ENCODE data around the gene DMC1.
A peak's percentile ranks its signal among the peaks of the same experiment; 100 is the strongest.
"Not testable (repeated sequence)": the region's sequence is repeated elsewhere in the genome, so short reads cannot be mapped to it uniquely, and the experiment has no call there.

DMC1 gene

GRCh38 chr22:38569972-38570778, at the start of gene DMC1:
TSS of gene DMC1 (minus strand) at chr22:38570183. CDS start at chr22:38568256, 1,927 bp downstream.
- peak; percentile 87 to 89 for ATAC-seq

- no peak for ATAC-seq
Measured at GRCh38 chr22:38618682-38619081, 48.7 kb upstream of the DMC1 start.

- no peak for ATAC-seq
Measured at GRCh38 chr22:38618258-38618657, 48.3 kb upstream of the DMC1 start.

GRCh38 chr22:38615064-38615405, 45.1 kb upstream of the DMC1 start:
- ATAC-seq: not testable (repeated sequence)

GRCh38 chr22:38614332-38615063, 44.5 kb upstream of the DMC1 start:
- ATAC-seq: no peak

GRCh38 chr22:38613588-38613987, 43.6 kb upstream of the DMC1 start:
- peak in 1 of 2 donors; percentile 64 for ATAC-seq

- ATAC-seq: no peak
Measured at GRCh38 chr22:38612217-38613006, 42.4 kb upstream of the DMC1 start.

GRCh38 chr22:38611559-38611958, 41.6 kb upstream of the DMC1 start:
- ATAC-seq: no peak

GRCh38 chr22:38610234-38610633, 40.3 kb upstream of the DMC1 start:
- no peak for ATAC-seq

- no peak for ATAC-seq
Measured at GRCh38 chr22:38608992-38609750, 39.2 kb upstream of the DMC1 start.

- no peak for ATAC-seq
Measured at GRCh38 chr22:38607680-38608079, 37.7 kb upstream of the DMC1 start.

- no peak for ATAC-seq
Measured at GRCh38 chr22:38602166-38602565, 32.2 kb upstream of the DMC1 start.

- no peak for ATAC-seq
Measured at GRCh38 chr22:38601221-38601764, 31.3 kb upstream of the DMC1 start.

GRCh38 chr22:38599466-38599865, 29.5 kb upstream of the DMC1 start:
- no peak for ATAC-seq

GRCh38 chr22:38582923-38583322, 12.9 kb upstream of the DMC1 start:
- ATAC-seq: not testable (repeated sequence)

GRCh38 chr22:38578505-38578904, 8.5 kb upstream of the DMC1 start:
- ATAC-seq: no peak

- no peak for ATAC-seq
Measured at GRCh38 chr22:38572065-38572464, 2.1 kb upstream of the DMC1 start.

- peak in 1 of 2 donors; percentile 4 for ATAC-seq
Measured at GRCh38 chr22:38570779-38571364, 889 bp upstream of the DMC1 start.

GRCh38 chr22:38569181-38569971, 607 bp downstream of the DMC1 start:
- ATAC-seq: no peak

GRCh38 chr22:38567531-38568285, 2.3 kb downstream of the DMC1 start:
- no peak for ATAC-seq

Data from activated CD4-positive, CD25-positive, alpha-beta regulatory T cell treated with anti-CD3 and anti-CD28 coated beads, Interleukin-2, amount 50 U/mL, for 24 hours (primary cell).